GM23338 (cell line): ENCODE measurements around the gene S100A1.

Source experiments
- CREB1 ChIP-seq: fragments of 250-450 bp; sonication (Bioruptor Pico); IDR thresholded peaks from 2 replicates; pipeline ENCODE4 v1.5.0; 2020; ENCODE audit warnings: low read depth, mild to moderate bottlenecking, moderate library complexity
- CTCF ChIP-seq, 2 experiments: fragments of 200-600 bp in 1 of 2; sonication (generic) in 1 of 2; conservative IDR thresholded peaks; 2 replicates each; pipeline versions ENCODE4 v1.5.1 to v1.6.1; 2016 to 2017; ENCODE audit warnings: antibody characterized with exemption in 2 of 2, low read depth in 2 of 2, mild to moderate bottlenecking in 2 of 2, moderate library complexity in 1 of 2
- EZH2 ChIP-seq: fragments of 200-600 bp; sonication (generic); IDR thresholded peaks from one replicate; pipeline ENCODE4 v1.8.0; 2017; ENCODE audit warnings: antibody characterized with exemption, mild to moderate bottlenecking, low read depth; ENCODE audit not compliant: unreplicated experiment
- EZH2phosphoT487 ChIP-seq: fragments of 200-600 bp; sonication (generic); IDR thresholded peaks from one replicate; pipeline ENCODE4 v1.8.1; 2018; ENCODE audit warnings: antibody characterized with exemption; ENCODE audit not compliant: unreplicated experiment
- JUNB ChIP-seq: IDR thresholded peaks from one replicate; pipeline ENCODE4 v1.6.1; 2016; ENCODE audit warnings: antibody characterized with exemption; ENCODE audit not compliant: unreplicated experiment
- NANOG ChIP-seq: IDR thresholded peaks from 2 replicates; pipeline ENCODE4 v1.6.1; 2016; ENCODE audit warnings: antibody characterized with exemption, borderline replicate concordance
- POLR2AphosphoS5 ChIP-seq: IDR thresholded peaks from 2 replicates; pipeline ENCODE4 v1.6.1; 2016; ENCODE audit warnings: antibody characterized with exemption, low read depth
- REST ChIP-seq: IDR thresholded peaks from one replicate; pipeline ENCODE4 v1.6.1; 2018; ENCODE audit warnings: antibody characterized with exemption; ENCODE audit not compliant: unreplicated experiment
- ZNF331 ChIP-seq: fragments of 250-450 bp; sonication (Bioruptor Pico); IDR thresholded peaks from 2 replicates; pipeline ENCODE4 v1.5.0; 2020; ENCODE audit warnings: low read depth, mild to moderate bottlenecking, moderate library complexity

GRCh38 chr1:153655333-153655732, 27.1 kb downstream of the S100A1 start:
- no peak for TF ChIP-seq CTCF (conservative IDR thresholded peaks at IDR 0.05; ENCODE audit: low read depth in 2 of 2)
- TF ChIP-seq EZH2, result no peak
- TF ChIP-seq REST, result no peak
- TF ChIP-seq POLR2AphosphoS5, result no peak
- no peak for TF ChIP-seq CREB1 (CRISPR knock-in tag)
- TF ChIP-seq NANOG, result no peak
- no peak for TF ChIP-seq JUNB
- no peak for TF ChIP-seq EZH2phosphoT487
- TF ChIP-seq ZNF331 (CRISPR knock-in tag), result no peak
